Amniotic epithelial cell (primary cell): ENCODE results near the gene LRMDA.
"Not testable (repeated sequence)": the region's sequence is repeated elsewhere in the genome, so short reads cannot be mapped to it uniquely, and the experiment has no call there.

Experiments used
- DNase-seq: peaks from one replicate; pipeline ENCODE4 v3.0.0-alpha.2; 2010; ENCODE audit warnings: low read depth

Gene LRMDA

GRCh38 chr10:75589895-75590654 is 158.7 kb downstream of the LRMDA start:
- no peak for DNase-seq

DNA sequence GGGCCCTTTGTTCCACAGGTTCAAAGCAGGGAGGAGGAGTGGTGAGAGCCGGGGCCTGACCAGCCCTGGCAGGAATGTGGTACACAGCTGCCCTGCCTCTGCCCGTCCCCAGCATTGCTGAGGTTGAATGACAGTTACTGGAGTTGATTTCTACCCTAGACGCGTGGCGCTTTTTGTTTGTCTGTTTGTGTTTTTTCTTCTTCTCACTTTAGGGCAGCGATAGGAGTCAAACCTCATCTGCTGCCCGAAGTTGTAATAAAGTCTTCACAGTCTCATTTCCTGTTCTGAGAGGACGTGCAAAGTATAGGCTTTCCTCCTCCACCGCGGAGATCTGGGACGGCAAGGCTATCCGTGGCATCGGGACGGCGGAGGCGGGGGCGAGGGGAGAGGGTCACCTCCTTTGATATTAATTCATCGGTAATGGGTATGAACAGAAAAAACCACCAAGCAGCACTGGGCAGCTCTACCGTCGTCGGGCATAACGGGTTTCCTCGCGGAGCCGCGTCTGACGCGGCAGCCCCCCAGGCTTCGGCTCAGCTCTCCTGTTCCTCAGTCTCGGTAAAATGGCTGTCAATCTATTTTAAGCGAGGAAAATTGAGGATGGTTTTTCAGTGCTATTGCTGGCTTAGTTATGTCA is 160.8 kb downstream of the LRMDA start:
- DNase-seq, result no peak

DNA sequence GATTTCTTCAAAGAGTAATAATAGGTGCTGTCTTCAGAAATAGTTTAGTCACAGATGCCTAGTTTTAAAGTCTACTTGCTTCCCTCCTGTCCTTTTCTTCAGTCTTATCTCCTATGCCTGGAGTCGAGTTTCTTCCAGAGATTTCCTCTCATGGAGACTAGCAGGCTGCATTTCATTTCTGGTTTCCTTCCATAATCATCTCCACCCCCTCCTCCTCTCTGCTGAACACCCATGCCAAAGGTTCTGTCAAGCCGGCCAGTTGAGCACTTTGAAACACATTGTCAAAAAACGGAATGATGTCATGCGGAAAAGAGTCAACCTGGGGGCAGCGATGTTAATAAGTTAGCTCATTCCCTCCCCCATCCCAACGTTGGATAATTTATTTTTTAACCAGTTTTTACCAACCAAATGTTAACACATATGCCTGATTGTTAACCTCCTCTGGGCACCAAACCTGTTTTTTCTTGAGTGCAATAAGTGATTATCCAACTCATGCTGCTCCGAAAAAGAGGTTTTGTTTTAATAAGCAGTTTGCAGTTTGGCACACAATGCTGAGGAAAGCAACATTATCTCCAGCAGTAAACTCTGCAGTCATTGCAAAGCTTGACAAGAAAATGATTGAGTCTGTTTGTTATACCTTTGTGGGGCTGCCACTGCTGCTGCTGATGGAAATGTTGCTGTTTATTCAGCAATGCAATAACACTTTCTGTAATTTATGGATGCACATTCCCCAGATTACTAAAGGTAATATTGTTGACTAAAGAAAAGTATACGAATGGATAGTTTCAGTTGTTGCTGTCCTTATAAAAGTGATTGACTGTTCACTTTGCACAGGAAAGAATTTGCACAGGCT is 161.6 kb downstream of the LRMDA start:
- no peak for DNase-seq

DNA sequence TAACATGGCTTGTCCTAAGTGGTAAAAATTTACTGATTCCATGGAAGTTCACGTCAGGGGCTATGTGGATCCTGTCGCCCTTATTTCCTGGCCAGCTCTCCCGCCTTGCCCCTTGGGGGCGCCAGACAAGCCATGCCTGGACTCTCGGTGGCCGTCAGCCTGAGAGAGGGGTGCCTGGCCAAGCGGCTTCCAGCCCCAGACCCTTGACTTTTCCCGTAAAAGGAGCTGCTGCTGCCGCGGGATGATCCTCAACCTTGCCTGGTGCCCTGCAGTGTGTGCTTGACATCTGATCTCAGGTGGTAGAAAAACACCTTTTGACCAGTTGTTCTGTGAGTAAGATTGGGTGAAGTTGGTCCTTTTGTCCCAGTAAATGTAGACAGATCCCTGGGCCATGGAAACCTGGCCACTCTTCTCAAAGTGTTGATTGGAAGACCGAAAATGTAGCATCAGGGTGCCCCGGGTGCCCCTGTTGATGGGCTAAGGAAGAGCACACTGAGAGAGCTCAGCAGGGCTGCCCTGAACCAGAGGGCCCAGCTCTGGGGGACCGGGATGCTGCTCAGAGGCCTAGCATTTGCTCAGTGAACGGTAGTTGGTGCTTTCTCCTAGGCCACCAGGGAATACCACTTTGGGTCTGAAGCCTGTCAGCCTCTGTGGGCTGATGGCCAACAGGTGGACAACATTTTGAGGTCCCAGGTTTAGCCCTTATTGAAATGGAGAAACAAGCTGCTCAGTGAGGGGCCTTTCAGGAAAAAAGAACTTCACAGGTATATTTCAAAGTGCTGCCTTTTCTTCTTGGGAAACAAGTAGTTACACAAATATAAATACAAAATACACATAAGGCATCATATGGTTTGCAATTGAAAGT is 162.5 kb downstream of the LRMDA start:
- DNase-seq, result no peak

GRCh38 chr10:75596930-75597620 is 165.7 kb downstream of the LRMDA start:
- no peak for DNase-seq

- DNase-seq, result no peak
Measured at GRCh38 chr10:75597773-75598440, 166.5 kb downstream of the LRMDA start.

DNA sequence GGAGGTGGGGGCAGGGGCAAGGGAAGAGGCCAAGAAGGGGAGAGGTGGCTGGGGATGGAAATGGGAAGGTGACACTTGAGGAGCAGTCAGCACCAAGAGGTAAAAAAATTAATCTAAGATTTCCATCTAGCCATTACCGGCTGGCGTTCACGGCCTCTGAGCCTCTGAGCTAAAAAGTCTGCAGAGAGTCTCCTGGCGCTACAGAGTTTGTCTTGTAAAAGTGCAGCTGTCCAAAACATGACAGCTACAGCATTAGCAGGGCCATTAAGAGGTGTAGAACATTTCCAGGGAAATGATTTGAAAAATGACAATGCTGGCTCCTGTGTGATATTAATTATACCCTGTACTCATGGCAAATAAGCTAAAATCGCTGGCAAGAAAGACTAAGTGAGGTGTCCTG is 167.6 kb downstream of the LRMDA start:
- no peak for DNase-seq

DNA sequence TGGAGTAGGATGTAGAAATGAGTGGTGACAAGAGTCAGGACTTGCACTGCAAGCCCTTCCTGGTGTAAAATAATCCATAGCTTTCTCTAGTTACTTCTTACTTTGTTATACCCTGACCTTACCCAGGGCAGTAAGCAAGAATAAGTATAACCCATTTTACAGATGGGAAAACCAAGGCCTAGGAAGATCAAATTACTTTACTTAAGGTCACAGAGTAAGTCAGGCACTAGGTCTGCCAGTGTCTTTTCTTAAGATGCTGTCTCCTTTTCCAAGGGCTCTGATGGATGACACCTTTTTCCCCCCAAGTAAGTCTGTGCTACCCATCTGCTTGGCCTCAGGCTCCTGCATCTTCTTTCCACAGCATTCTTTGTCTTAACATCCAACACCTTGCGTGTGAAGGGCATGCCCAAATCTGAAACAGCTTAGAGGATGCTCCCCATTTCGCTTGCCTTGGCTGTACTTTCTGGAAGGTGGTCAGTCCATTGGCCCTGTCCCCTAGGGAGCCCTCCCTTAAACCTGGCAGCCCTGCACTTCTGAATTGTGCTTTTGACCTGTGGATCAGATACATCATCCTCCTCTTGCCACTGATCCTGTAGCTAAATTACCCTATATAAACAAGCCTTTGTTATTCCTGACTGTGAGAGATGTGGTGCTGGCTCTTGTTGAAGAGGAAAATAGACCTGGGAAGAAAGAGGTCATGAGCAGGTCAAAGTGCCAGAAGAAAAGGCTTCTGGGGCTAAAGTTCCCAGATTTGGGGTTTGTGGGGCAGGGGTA is 168.6 kb downstream of the LRMDA start:
- no peak for DNase-seq

GRCh38 chr10:75600833-75601232 is 169.4 kb downstream of the LRMDA start:
- DNase-seq, result no peak

GRCh38 chr10:75602341-75602740 is 170.9 kb downstream of the LRMDA start:
- DNase-seq, result no peak

GRCh38 chr10:75605096-75605495 is 173.7 kb downstream of the LRMDA start:
- DNase-seq, result no peak

DNA sequence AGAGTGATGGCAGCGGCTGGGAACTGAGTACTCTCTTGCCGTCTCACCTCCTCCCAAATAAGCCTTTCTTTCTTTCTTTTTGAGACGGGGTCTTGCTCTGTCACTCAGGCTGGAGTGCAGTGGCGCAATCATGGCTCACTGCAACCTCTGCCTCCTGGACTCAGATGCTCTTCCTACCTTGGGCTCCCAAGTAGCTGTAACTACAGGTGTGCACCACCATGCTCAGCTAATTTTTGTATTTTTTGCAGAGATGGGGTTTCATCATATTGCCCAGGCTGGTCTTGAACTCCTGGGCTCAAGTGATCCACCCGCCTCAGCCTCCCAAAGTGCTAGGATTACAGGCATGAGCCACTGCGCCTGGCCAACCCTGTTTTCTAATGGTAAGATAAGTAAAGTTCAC is 174.4 kb downstream of the LRMDA start:
- DNase-seq, result not testable (repeated sequence)

GRCh38 chr10:75606203-75606779 is 174.9 kb downstream of the LRMDA start:
- no peak for DNase-seq

- DNase-seq, result no peak
Measured at GRCh38 chr10:75607576-75607975, 176.2 kb downstream of the LRMDA start.

GRCh38 chr10:75610183-75610582 is 178.8 kb downstream of the LRMDA start:
- no peak for DNase-seq

GRCh38 chr10:75611172-75611992 is 180.0 kb downstream of the LRMDA start:
- DNase-seq, result no peak

- no peak for DNase-seq
Measured at GRCh38 chr10:75611993-75612372, 180.6 kb downstream of the LRMDA start.

GRCh38 chr10:75612904-75613684 is 181.7 kb downstream of the LRMDA start:
- DNase-seq, result peak; percentile 53
